Panc1 (cell line): ENCODE measurements around the gene MTPN. TPM values are rescaled to one million over a fixed set of nuclear protein-coding genes. Genes with fewer than 3 reads are reported as not detected.

Experiments
- ATAC-seq: fragments of 200-7000 bp; cut with Tn5 transposase; 2 replicates; pipeline ENCODE4 v1.9.1; 2020; ENCODE audit warnings: mild to moderate bottlenecking, moderate library complexity
- BruUV-seq: library from RNA; stranded (reverse); fragments of 400-500 nt; replicated peaks from 2 replicates; lab custom pipeline; 2021; lab: Mats Ljungman, UMichigan
- CTCF ChIA-PET: fragments of 300-600 bp; sonication (Branson Sonifier 250); formaldehyde crosslinking; loops from one replicate; lab custom pipeline; 2022; ENCODE audit warnings: antibody characterized with exemption; lab: Charles Lee
- POLR2A ChIA-PET: fragments of 300-600 bp; sonication (Branson Sonifier 250); formaldehyde crosslinking; loops from one replicate; lab custom pipeline; 2022; ENCODE audit warnings: antibody characterized with exemption; lab: Charles Lee
- DNase-seq: peaks from one replicate; pipeline ENCODE4 v3.0.0-alpha.2; 2010; ENCODE audit warnings: low read depth, low spot score
- H3K27ac ChIP-seq: 2 replicates; pipeline ENCODE4 v1.5.1; 2011; ENCODE audit warnings: mild to moderate bottlenecking, low read length, inconsistent platforms
- H3K27me3 ChIP-seq: fragments of 200-500 bp; sonication (Bioruptor generic); 2 replicates; pipeline ENCODE4 v1.6.0; 2014; ENCODE audit warnings: low read length, inconsistent platforms; ENCODE audit not compliant: control insufficient read depth, insufficient read depth
- H3K36me3 ChIP-seq: fragments of 200-500 bp; sonication (Bioruptor generic); 2 replicates; pipeline ENCODE4 v1.5.1; 2014; ENCODE audit warnings: inconsistent platforms, mild to moderate bottlenecking, low read length, moderate library complexity; ENCODE audit not compliant: control insufficient read depth, insufficient read depth
- H3K4me1 ChIP-seq: 2 replicates; pipeline ENCODE4 v1.5.1; 2011; ENCODE audit warnings: inconsistent platforms, mild to moderate bottlenecking, low read length, moderate library complexity; ENCODE audit not compliant: control insufficient read depth, insufficient read depth
- H3K4me3 ChIP-seq, 2 experiments: 2 replicates each; pipeline ENCODE4 v1.5.1; 2011 to 2012; ENCODE audit warnings: low read depth in 2 of 2, low read length in 2 of 2, mild to moderate bottlenecking in 2 of 2, inconsistent platforms in 1 of 2, moderate library complexity in 1 of 2
- H3K9me3 ChIP-seq: fragments of 200-500 bp; sonication (Bioruptor generic); 2 replicates; pipeline ENCODE4 v1.5.1; 2014; ENCODE audit warnings: low read depth, mild to moderate bottlenecking, inconsistent platforms, low read length, moderate library complexity; ENCODE audit not compliant: control insufficient read depth, insufficient read depth
- POLR2AphosphoS5 ChIP-seq: IDR thresholded peaks from 2 replicates; pipeline ENCODE4 v1.6.1; 2012; ENCODE audit warnings: mild to moderate bottlenecking, low read depth, low read length, moderate library complexity
- SIN3A ChIP-seq: IDR thresholded peaks from 2 replicates; pipeline ENCODE4 v1.6.1; 2012; ENCODE audit warnings: low read depth, mild to moderate bottlenecking, low read length, moderate library complexity, borderline replicate concordance; ENCODE audit not compliant: insufficient read depth
- TCF7L2 ChIP-seq: IDR thresholded peaks from 2 replicates; pipeline ENCODE4 v1.6.1; 2011; ENCODE audit warnings: mild to moderate bottlenecking, low read depth, low read length, inconsistent platforms
- in situ Hi-C: cut with HindIII; loops from 2 replicates; pipeline ENCODE4 v1.10.0; 2016; ENCODE audit warnings: low sequenced_read_pairs, low pct_unique_long_range_greater_than_20kb
- intact Hi-C: fragments of 100-400 bp; cut with micrococcal nuclease; formaldehyde crosslinking; loops from one replicate; pipeline ENCODE4 v1.10.0; 2022; ENCODE audit not compliant: unreplicated experiment
- total RNA-seq: library from RNA; stranded (reverse); gene quantifications from one replicate; pipeline ENCODE4 v1.2.1, GENCODE V29; 2021; ENCODE audit not compliant: unreplicated experiment
- TF ChIP-seq, protein P1 (sequence below): fragments of 450-650 bp; IDR thresholded peaks from 2 replicates; pipeline ENCODE4 v1.5.1; 2017; ENCODE audit warnings: mild to moderate bottlenecking
- TF ChIP-seq, protein P2 (sequence below), 2 experiments: IDR thresholded peaks; 2 replicates each; pipeline ENCODE4 v1.6.1; 2011 to 2012; ENCODE audit warnings: low read depth in 2 of 2, control low read depth in 1 of 2, low read length in 1 of 2, mild to moderate bottlenecking in 1 of 2, moderate library complexity in 1 of 2; ENCODE audit not compliant: insufficient read depth in 1 of 2

MTPN gene
- total RNA-seq, 1 experiment from 2014 or later, result 177 TPM

GRCh38 chr7:135894816-135895215 lies 82.3 kb downstream of the MTPN start:
- ChIA-PET POLR2A (no interaction called here), CTCF (no interaction called here)
- intact Hi-C loops, result no loop called here
- no peak overlapping the region for H3K4me3 ChIP-seq
- no peak for DNase-seq
- no peaks in the 10 kb centered on the region for H3K4me1 ChIP-seq
- H3K9me3 ChIP-seq, result no peaks in the 10 kb centered on the region
- in situ Hi-C loops, result no loop called here
- no peaks in the 10 kb centered on the region for H3K27me3 ChIP-seq
- ATAC-seq, result no peak
- no peaks in the 10 kb centered on the region; the same call in 1 of the 2 replicates for H3K36me3 ChIP-seq
- H3K27ac ChIP-seq, result no peak overlapping the region
- TF ChIP-seq, protein P1, sequence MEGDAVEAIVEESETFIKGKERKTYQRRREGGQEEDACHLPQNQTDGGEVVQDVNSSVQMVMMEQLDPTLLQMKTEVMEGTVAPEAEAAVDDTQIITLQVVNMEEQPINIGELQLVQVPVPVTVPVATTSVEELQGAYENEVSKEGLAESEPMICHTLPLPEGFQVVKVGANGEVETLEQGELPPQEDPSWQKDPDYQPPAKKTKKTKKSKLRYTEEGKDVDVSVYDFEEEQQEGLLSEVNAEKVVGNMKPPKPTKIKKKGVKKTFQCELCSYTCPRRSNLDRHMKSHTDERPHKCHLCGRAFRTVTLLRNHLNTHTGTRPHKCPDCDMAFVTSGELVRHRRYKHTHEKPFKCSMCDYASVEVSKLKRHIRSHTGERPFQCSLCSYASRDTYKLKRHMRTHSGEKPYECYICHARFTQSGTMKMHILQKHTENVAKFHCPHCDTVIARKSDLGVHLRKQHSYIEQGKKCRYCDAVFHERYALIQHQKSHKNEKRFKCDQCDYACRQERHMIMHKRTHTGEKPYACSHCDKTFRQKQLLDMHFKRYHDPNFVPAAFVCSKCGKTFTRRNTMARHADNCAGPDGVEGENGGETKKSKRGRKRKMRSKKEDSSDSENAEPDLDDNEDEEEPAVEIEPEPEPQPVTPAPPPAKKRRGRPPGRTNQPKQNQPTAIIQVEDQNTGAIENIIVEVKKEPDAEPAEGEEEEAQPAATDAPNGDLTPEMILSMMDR, result no peak
- TF ChIP-seq SIN3A (no peak), TCF7L2 (no peak), POLR2AphosphoS5 (no peak)
- TF ChIP-seq, protein P2, sequence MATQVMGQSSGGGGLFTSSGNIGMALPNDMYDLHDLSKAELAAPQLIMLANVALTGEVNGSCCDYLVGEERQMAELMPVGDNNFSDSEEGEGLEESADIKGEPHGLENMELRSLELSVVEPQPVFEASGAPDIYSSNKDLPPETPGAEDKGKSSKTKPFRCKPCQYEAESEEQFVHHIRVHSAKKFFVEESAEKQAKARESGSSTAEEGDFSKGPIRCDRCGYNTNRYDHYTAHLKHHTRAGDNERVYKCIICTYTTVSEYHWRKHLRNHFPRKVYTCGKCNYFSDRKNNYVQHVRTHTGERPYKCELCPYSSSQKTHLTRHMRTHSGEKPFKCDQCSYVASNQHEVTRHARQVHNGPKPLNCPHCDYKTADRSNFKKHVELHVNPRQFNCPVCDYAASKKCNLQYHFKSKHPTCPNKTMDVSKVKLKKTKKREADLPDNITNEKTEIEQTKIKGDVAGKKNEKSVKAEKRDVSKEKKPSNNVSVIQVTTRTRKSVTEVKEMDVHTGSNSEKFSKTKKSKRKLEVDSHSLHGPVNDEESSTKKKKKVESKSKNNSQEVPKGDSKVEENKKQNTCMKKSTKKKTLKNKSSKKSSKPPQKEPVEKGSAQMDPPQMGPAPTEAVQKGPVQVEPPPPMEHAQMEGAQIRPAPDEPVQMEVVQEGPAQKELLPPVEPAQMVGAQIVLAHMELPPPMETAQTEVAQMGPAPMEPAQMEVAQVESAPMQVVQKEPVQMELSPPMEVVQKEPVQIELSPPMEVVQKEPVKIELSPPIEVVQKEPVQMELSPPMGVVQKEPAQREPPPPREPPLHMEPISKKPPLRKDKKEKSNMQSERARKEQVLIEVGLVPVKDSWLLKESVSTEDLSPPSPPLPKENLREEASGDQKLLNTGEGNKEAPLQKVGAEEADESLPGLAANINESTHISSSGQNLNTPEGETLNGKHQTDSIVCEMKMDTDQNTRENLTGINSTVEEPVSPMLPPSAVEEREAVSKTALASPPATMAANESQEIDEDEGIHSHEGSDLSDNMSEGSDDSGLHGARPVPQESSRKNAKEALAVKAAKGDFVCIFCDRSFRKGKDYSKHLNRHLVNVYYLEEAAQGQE (IDR thresholded peaks at IDR 0.05; ENCODE audit: insufficient read depth in 1 of 2, low read depth in 2 of 2, low read length in 1 of 2), result no peak
- no TSS peak for BruUV-seq

GRCh38 chr7:135889823-135890222 lies 87.3 kb downstream of the MTPN start:
- no TSS peak for BruUV-seq
- intact Hi-C loops (no loop called here), in situ Hi-C loops (no loop called here)
- Histone ChIP-seq H3K4me3 (no peak overlapping the region), H3K27me3 (no peaks in the 10 kb centered on the region), H3K36me3 (no peaks in the 10 kb centered on the region), H3K27ac (no peak overlapping the region), H3K4me1 (no peaks in the 10 kb centered on the region), H3K9me3 (no peaks in the 10 kb centered on the region)
- ChIA-PET POLR2A (no interaction called here), CTCF (no interaction called here)
- TF ChIP-seq, protein P1, result no peak
- TF ChIP-seq POLR2AphosphoS5 (no peak), SIN3A (no peak), TCF7L2 (no peak)
- TF ChIP-seq, protein P2 (IDR thresholded peaks at IDR 0.05; ENCODE audit: insufficient read depth in 1 of 2, low read depth in 2 of 2, low read length in 1 of 2), result no peak
- ATAC-seq (no peak), DNase-seq (no peak)
